ENCODE data around the gene UBE2QL1. TPM values are rescaled to one million over a fixed set of nuclear protein-coding genes. Genes with fewer than 3 reads are reported as not detected.

The UBE2QL1 gene
- total RNA-seq, 4 donors from 2014 or later = 0.22 to 1.0 (median 0.50) TPM

DNA sequence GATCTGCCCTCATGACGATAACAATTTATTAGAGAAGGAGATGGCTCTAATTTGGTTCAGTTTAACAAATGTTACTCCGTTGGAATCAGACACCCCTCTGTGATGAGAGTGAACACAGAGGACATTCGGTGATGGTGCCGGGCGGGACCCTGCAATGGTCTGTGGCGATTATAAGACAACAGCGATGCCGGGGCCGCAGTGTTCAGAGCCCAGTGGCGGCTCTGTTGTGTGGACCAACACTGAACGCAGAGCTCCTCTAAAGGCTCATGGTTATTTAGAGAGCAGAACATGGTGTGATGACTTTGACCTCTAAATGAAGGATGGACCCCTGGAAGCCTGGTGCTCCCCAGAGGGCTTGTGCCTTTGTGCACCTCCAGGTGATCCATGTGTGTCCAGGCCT is 21.2 kb downstream of the UBE2QL1 start:
- 89 to 95% methylated on average over 11 of the region's 11 CpGs for WGBS, 2 donors
- DNase-seq (ENCODE audit: low spot score in 2 of 2) = no peak

DNA sequence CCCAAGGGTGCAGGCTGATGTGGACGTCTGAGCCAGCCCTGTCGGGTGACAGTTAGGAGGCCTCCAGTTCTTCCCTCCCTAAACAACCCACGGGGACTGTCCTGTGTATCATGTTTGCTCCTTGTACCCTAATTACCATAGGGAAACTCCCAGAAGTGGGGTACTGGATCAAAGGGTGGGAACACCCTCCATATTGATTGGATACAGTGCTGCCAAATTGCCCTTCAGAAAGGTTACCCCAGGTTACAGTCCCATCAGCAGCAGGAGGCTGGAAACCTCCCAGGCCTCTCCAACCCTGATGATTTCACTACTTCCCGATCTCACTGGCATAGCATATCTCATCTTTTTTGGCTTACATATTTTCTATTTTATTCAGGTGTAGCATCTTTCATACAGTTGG is 22.0 kb downstream of the UBE2QL1 start:
- no peaks in the 10 kb centered on the region for H3K4me1 ChIP-seq
- DNase-seq (ENCODE audit: low spot score in 2 of 2) = no peak
- WGBS, 2 donors = 91 to 98% methylated on average over 4 of the region's 4 CpGs
- H3K27ac ChIP-seq = no peak overlapping the region
- no peak overlapping the region for H3K4me3 ChIP-seq
- H3K9me3 ChIP-seq = peaks cover 0 to 7% (median 0%) of the 10 kb centered on the region in 4 donors
- TF ChIP-seq EP300 (IDR thresholded peaks at IDR 0.05) (no peak), POLR2A (IDR thresholded peaks at IDR 0.05) (no peak)
- TF ChIP-seq, protein P1, sequence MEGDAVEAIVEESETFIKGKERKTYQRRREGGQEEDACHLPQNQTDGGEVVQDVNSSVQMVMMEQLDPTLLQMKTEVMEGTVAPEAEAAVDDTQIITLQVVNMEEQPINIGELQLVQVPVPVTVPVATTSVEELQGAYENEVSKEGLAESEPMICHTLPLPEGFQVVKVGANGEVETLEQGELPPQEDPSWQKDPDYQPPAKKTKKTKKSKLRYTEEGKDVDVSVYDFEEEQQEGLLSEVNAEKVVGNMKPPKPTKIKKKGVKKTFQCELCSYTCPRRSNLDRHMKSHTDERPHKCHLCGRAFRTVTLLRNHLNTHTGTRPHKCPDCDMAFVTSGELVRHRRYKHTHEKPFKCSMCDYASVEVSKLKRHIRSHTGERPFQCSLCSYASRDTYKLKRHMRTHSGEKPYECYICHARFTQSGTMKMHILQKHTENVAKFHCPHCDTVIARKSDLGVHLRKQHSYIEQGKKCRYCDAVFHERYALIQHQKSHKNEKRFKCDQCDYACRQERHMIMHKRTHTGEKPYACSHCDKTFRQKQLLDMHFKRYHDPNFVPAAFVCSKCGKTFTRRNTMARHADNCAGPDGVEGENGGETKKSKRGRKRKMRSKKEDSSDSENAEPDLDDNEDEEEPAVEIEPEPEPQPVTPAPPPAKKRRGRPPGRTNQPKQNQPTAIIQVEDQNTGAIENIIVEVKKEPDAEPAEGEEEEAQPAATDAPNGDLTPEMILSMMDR (IDR thresholded peaks at IDR 0.05) = no peak
- H3K27me3 ChIP-seq = no peaks in the 10 kb centered on the region
- no peaks in the 10 kb centered on the region for H3K36me3 ChIP-seq

More for the DNA sequence above, 21.2 kb downstream of the UBE2QL1 start:
- H3K27ac ChIP-seq = no peak overlapping the region
- TF ChIP-seq POLR2A (IDR thresholded peaks at IDR 0.05) (no peak), EP300 (IDR thresholded peaks at IDR 0.05) (no peak)
- TF ChIP-seq, protein P1 (IDR thresholded peaks at IDR 0.05) = no peak
- no peaks in the 10 kb centered on the region for H3K36me3 ChIP-seq
- H3K9me3 ChIP-seq = peaks cover 0 to 7% (median 0%) of the 10 kb centered on the region in 4 donors
- H3K4me3 ChIP-seq = no peak overlapping the region
- H3K27me3 ChIP-seq = no peaks in the 10 kb centered on the region
- H3K4me1 ChIP-seq = no peaks in the 10 kb centered on the region

DNA sequence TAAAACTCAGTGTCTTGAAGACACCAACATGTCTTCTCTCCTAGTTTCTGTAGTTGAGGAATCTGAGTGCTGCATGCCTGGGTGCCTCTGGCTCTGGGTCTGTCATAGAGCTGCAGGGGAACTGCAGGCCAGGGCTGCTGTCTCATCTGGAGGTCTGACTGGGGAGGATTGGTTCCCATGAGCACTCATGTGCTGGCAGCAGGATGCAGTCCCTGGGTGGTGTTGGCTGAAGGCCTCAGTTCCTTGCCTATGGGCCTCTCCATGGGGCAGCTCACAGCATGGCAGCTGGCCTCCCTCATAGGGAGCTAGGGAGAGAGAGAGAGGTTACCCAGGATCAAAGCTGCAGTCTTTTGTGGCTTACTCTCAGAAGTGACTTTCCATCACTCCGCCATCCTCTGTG is 22.6 kb downstream of the UBE2QL1 start:
- TF ChIP-seq, protein P1 (IDR thresholded peaks at IDR 0.05) = no peak
- TF ChIP-seq EP300 (IDR thresholded peaks at IDR 0.05) (no peak), POLR2A (IDR thresholded peaks at IDR 0.05) (no peak)
- Histone ChIP-seq H3K4me3 (no peak overlapping the region), H3K27ac (no peak overlapping the region), H3K27me3 (no peaks in the 10 kb centered on the region), H3K9me3 (peaks cover 0 to 7% (median 0%) of the 10 kb centered on the region in 4 donors), H3K4me1 (no peaks in the 10 kb centered on the region), H3K36me3 (no peaks in the 10 kb centered on the region)
- DNase-seq (ENCODE audit: low spot score in 2 of 2) = no peak
- 100% methylated on average over 1 of the region's 1 CpG for WGBS, 2 donors

DNA sequence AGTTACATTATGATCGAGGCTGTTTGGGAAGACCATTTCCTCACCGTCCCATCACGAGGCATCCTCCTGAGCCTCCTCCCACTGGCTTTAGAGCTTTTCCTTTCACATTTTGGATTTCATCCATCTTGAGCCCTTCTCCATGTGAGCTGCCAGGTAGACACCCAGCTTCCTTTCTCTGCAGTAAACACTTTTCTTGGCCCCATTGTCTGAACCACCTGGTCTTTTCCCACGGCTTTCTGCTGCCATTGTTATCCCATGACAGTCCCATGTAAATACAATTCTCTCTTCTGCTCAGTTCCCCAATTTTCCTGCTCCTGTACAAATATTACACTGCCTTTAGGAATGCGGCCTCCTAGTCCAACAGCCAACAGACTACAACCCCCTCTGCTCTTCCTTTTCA is 24.1 kb downstream of the UBE2QL1 start:
- 77 to 91% methylated on average over 5 of the region's 5 CpGs for WGBS, 2 donors
- Histone ChIP-seq H3K27me3 (no peaks in the 10 kb centered on the region), H3K9me3 (peaks cover 0 to 7% (median 0%) of the 10 kb centered on the region in 4 donors), H3K27ac (no peak overlapping the region), H3K4me3 (no peak overlapping the region), H3K4me1 (no peaks in the 10 kb centered on the region), H3K36me3 (no peaks in the 10 kb centered on the region)
- TF ChIP-seq POLR2A (IDR thresholded peaks at IDR 0.05) (no peak), EP300 (IDR thresholded peaks at IDR 0.05) (no peak)
- TF ChIP-seq, protein P1 (IDR thresholded peaks at IDR 0.05) = no peak
- no peak for DNase-seq (ENCODE audit: low spot score in 2 of 2)

DNA sequence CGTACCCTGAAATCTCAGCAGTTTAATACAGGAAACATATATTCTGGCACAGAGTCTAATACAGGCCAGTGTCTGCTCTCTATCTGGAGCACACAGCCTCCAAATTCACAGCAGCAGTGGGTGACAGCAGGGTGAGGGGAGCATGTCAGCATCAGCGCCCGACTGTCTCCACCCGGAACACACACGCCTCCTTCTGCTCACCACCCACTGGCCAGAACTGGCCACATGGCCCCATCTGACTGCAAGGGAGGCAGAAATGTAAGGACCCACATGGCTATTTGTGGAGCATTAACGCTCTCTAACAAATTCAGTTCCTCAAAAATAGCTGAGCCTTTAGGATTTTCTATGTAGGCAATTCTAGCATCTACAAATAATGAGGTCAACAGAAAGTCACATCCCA is 24.6 kb downstream of the UBE2QL1 start:
- Histone ChIP-seq H3K27me3 (no peaks in the 10 kb centered on the region), H3K27ac (no peak overlapping the region), H3K36me3 (no peaks in the 10 kb centered on the region), H3K4me3 (no peak overlapping the region), H3K4me1 (no peaks in the 10 kb centered on the region), H3K9me3 (peaks cover 0 to 7% (median 0%) of the 10 kb centered on the region in 4 donors)
- TF ChIP-seq EP300 (IDR thresholded peaks at IDR 0.05) = no peak
- TF ChIP-seq, protein P1 (IDR thresholded peaks at IDR 0.05) = no peak
- no peak for DNase-seq (ENCODE audit: low spot score in 2 of 2)
- 72 to 78% methylated on average over 6 of the region's 6 CpGs for WGBS, 2 donors

Measured in tibial nerve (tissue), 4 donors.